WTC11 (cell line): Measurements from ENCODE around the gene UGT1A9. TPM values are rescaled to one million over a fixed set of nuclear protein-coding genes. Genes with fewer than 3 reads are reported as not detected.

Experiments used
- ATAC-seq: fragments of 200-7000 bp; cut with Tn5 transposase; 2 replicates; pipeline ENCODE4 v1.10.0; 2021; ENCODE audit warnings: mild to moderate bottlenecking, moderate library complexity
- CTCF ChIA-PET: fragments of 300-600 bp; sonication (Branson Sonifier 250); formaldehyde crosslinking; loops from one replicate; lab custom pipeline; 2021; ENCODE audit warnings: antibody characterized with exemption; lab: Charles Lee
- POLR2A ChIA-PET: fragments of 350-600 bp; sonication (Branson Sonifier 250); formaldehyde crosslinking; loops from one replicate; lab custom pipeline; 2021; ENCODE audit warnings: antibody characterized with exemption; lab: Charles Lee
- DNase-seq: peaks from one replicate; pipeline ENCODE4 v3.0.0; 2021; ENCODE audit warnings: low spot score
- H3K27ac Mint-ChIP-seq: 2 replicates; pipeline ENCODE4 v1.8.0; 2021; ENCODE audit warnings: mixed read lengths
- H3K27me3 Mint-ChIP-seq: 2 replicates; pipeline ENCODE4 v1.8.0; 2021; ENCODE audit warnings: low read depth, mild to moderate bottlenecking, moderate library complexity, mixed read lengths
- H3K36me3 Mint-ChIP-seq: 2 replicates; pipeline ENCODE4 v1.8.0; 2021; ENCODE audit warnings: mixed read lengths
- H3K4me1 Mint-ChIP-seq: 2 replicates; pipeline ENCODE4 v1.8.0; 2022; ENCODE audit warnings: mixed read lengths
- H3K4me3 Mint-ChIP-seq: 2 replicates; pipeline ENCODE4 v1.8.0; 2021; ENCODE audit warnings: mild to moderate bottlenecking, moderate library complexity, mixed read lengths
- H3K9me3 Mint-ChIP-seq: 2 replicates; pipeline ENCODE4 v1.8.0; 2021; ENCODE audit warnings: mixed read lengths
- AR ChIP-seq: fragments of 250-450 bp; sonication (Bioruptor Pico); IDR thresholded peaks from 2 replicates; pipeline ENCODE4 v1.9.0; 2021; ENCODE audit warnings: mild to moderate bottlenecking
- ATF6 ChIP-seq: sonication (generic); formaldehyde crosslinking; IDR thresholded peaks from 2 replicates; pipeline ENCODE4 v1.8.1; 2023; ENCODE audit warnings: mild to moderate bottlenecking, missing genetic modification reagents
- FOXK1 ChIP-seq: sonication (generic); formaldehyde crosslinking; IDR thresholded peaks from 2 replicates; pipeline ENCODE4 v1.8.0; 2022; ENCODE audit warnings: mild to moderate bottlenecking, moderate library complexity, missing genetic modification reagents
- GRHL2 ChIP-seq: fragments of 250-450 bp; sonication (Bioruptor Pico); IDR thresholded peaks from 2 replicates; pipeline ENCODE4 v1.8.0; 2022; ENCODE audit warnings: mild to moderate bottlenecking, moderate library complexity; ENCODE audit not compliant: insufficient replicate concordance, severe bottlenecking
- GTF2I ChIP-seq: fragments of 250-450 bp; sonication (Bioruptor Pico); conservative IDR thresholded peaks from 2 replicates; pipeline ENCODE4 v1.4.0; 2021; ENCODE audit warnings: mild to moderate bottlenecking
- JAZF1 ChIP-seq: fragments of 250-450 bp; sonication (Bioruptor Pico); IDR thresholded peaks from 2 replicates; pipeline ENCODE4 v1.9.0; 2021; ENCODE audit warnings: moderate library complexity, mild to moderate bottlenecking, inconsistent platforms
- KAT7 ChIP-seq: sonication (generic); formaldehyde crosslinking; IDR thresholded peaks from 2 replicates; pipeline ENCODE4 v1.8.1; 2023; ENCODE audit warnings: missing genetic modification reagents, mild to moderate bottlenecking, borderline replicate concordance
- MXD4 ChIP-seq: fragments of 250-450 bp; sonication (Bioruptor Pico); IDR thresholded peaks from 2 replicates; pipeline ENCODE4 v1.8.0; 2021; ENCODE audit warnings: mild to moderate bottlenecking, moderate library complexity, borderline replicate concordance
- NFE2L1 ChIP-seq: sonication (generic); formaldehyde crosslinking; IDR thresholded peaks from 2 replicates; pipeline ENCODE4 v1.8.1; 2023; ENCODE audit warnings: missing genetic modification reagents
- NR3C1 ChIP-seq: sonication (generic); formaldehyde crosslinking; conservative IDR thresholded peaks from 2 replicates; pipeline ENCODE4 v1.8.1; 2023; ENCODE audit warnings: low read depth, mild to moderate bottlenecking, missing genetic modification reagents
- RORB ChIP-seq: fragments of 250-450 bp; sonication (Bioruptor Pico); IDR thresholded peaks from 2 replicates; pipeline ENCODE4 v1.9.0; 2021; ENCODE audit warnings: mild to moderate bottlenecking
- TCF7 ChIP-seq: sonication (generic); formaldehyde crosslinking; IDR thresholded peaks from 2 replicates; pipeline ENCODE4 v1.8.0; 2022; ENCODE audit warnings: mild to moderate bottlenecking, low read depth, missing genetic modification reagents, moderate library complexity
- TEAD4 ChIP-seq: sonication (generic); formaldehyde crosslinking; IDR thresholded peaks from 2 replicates; pipeline ENCODE4 v1.8.0; 2022; ENCODE audit warnings: mild to moderate bottlenecking, missing genetic modification reagents
- ZNF138 ChIP-seq: sonication (generic); formaldehyde crosslinking; conservative IDR thresholded peaks from 2 replicates; pipeline ENCODE4 v1.8.1; 2022; ENCODE audit warnings: mild to moderate bottlenecking, moderate library complexity, missing genetic modification reagents
- ZNF219 ChIP-seq: sonication (generic); formaldehyde crosslinking; IDR thresholded peaks from 2 replicates; pipeline ENCODE4 v1.8.0; 2023; ENCODE audit warnings: missing genetic modification reagents, mild to moderate bottlenecking, borderline replicate concordance
- ZNF416 ChIP-seq: fragments of 250-450 bp; sonication (Bioruptor Pico); IDR thresholded peaks from 2 replicates; pipeline ENCODE4 v1.9.0; 2021; ENCODE audit warnings: mild to moderate bottlenecking, inconsistent platforms
- ZNF512 ChIP-seq: sonication (generic); formaldehyde crosslinking; IDR thresholded peaks from 2 replicates; pipeline ENCODE4 v1.8.1; 2022; ENCODE audit warnings: missing genetic modification reagents, borderline replicate concordance
- total RNA-seq: library from RNA; stranded (reverse); gene quantifications from 3 replicates; pipeline ENCODE4 v1.2.3, GENCODE V29; 2021
- TF ChIP-seq, protein P1 (sequence below): sonication (generic); formaldehyde crosslinking; conservative IDR thresholded peaks from 2 replicates; pipeline ENCODE4 v1.8.1; 2023; ENCODE audit warnings: mild to moderate bottlenecking, low read depth, missing genetic modification reagents, moderate library complexity
- TF ChIP-seq, protein P2 (sequence below): fragments of 250-450 bp; sonication (Bioruptor Pico); conservative IDR thresholded peaks from 2 replicates; pipeline ENCODE4 v1.9.0; 2021; ENCODE audit warnings: mild to moderate bottlenecking
- TF ChIP-seq, protein P3 (sequence below): sonication (generic); formaldehyde crosslinking; conservative IDR thresholded peaks from 2 replicates; pipeline ENCODE4 v1.8.1; 2022; ENCODE audit warnings: mild to moderate bottlenecking, missing genetic modification reagents

The UGT1A9 gene
- total RNA-seq, 1 experiment from 2014 or later = not detected

GRCh38 chr2:233791883-233792329 lies 120.2 kb downstream of the UGT1A9 start:
- Mint-ChIP-seq H3K27ac (no peak overlapping the region), H3K27me3 (no peaks in the 10 kb centered on the region; the same call in 1 of the 2 replicates), H3K4me1 (no peaks in the 10 kb centered on the region), H3K36me3 (no peaks in the 10 kb centered on the region), H3K9me3 (peaks cover 6% of the 10 kb centered on the region), H3K4me3 (no peak overlapping the region)
- no peak for DNase-seq
- ATAC-seq = no peak
- ChIA-PET CTCF (no interaction called here), POLR2A (no interaction called here)
- TF ChIP-seq, protein P1, sequence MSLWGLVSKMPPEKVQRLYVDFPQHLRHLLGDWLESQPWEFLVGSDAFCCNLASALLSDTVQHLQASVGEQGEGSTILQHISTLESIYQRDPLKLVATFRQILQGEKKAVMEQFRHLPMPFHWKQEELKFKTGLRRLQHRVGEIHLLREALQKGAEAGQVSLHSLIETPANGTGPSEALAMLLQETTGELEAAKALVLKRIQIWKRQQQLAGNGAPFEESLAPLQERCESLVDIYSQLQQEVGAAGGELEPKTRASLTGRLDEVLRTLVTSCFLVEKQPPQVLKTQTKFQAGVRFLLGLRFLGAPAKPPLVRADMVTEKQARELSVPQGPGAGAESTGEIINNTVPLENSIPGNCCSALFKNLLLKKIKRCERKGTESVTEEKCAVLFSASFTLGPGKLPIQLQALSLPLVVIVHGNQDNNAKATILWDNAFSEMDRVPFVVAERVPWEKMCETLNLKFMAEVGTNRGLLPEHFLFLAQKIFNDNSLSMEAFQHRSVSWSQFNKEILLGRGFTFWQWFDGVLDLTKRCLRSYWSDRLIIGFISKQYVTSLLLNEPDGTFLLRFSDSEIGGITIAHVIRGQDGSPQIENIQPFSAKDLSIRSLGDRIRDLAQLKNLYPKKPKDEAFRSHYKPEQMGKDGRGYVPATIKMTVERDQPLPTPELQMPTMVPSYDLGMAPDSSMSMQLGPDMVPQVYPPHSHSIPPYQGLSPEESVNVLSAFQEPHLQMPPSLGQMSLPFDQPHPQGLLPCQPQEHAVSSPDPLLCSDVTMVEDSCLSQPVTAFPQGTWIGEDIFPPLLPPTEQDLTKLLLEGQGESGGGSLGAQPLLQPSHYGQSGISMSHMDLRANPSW (CRISPR knock-in tag) = no peak
- TF ChIP-seq GRHL2 (CRISPR knock-in tag) = no peak
- TF ChIP-seq JAZF1 = no peak
- TF ChIP-seq TCF7 (CRISPR knock-in tag) = no peak
- TF ChIP-seq, protein P2, sequence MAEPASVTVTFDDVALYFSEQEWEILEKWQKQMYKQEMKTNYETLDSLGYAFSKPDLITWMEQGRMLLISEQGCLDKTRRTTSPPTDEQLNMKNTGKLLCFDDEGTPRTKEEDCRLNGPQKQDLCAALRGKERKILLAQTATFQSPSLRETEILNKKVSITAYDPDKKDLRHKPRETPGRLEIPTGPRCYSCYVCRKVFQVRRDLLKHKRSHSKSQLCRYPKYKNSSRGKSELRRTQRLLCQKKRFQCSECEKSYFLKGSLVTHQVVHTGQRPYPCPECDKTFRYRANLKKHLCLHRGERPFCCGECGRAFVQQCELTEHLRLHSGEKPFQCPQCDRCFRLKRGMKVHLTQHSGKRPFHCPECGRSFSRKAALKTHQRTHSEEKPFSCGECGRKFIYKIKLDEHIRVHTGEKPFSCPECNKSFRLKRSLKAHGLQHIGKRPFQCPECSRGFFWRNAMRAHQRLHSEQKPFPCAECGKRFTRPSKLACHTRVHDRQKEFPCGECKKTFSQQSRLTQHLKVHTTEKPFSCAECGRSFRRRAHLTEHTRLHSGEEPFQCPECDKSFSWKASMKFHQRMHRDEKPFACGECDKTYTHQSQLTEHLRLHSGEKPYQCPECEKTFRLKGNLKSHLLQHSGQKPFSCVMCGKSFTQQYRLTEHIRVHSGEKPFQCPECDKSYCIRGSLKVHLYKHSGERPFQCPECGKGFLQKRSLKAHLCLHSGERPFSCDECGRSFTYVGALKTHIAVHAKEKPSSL = no peak
- no peak for TF ChIP-seq ATF6 (CRISPR knock-in tag)
- TF ChIP-seq KAT7 (CRISPR knock-in tag) = no peak
- TF ChIP-seq AR (CRISPR knock-in tag) = no peak
- no peak for TF ChIP-seq NFE2L1 (CRISPR knock-in tag)
- no peak for TF ChIP-seq FOXK1 (CRISPR knock-in tag)
- TF ChIP-seq GTF2I (CRISPR knock-in tag) = no peak
- TF ChIP-seq ZNF138 = no peak
- no peak for TF ChIP-seq RORB (CRISPR knock-in tag)
- TF ChIP-seq, protein P3, sequence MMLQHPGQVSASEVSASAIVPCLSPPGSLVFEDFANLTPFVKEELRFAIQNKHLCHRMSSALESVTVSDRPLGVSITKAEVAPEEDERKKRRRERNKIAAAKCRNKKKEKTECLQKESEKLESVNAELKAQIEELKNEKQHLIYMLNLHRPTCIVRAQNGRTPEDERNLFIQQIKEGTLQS (CRISPR knock-in tag) = no peak
- TF ChIP-seq ZNF416 (CRISPR knock-in tag) = no peak
- TF ChIP-seq TEAD4 (CRISPR knock-in tag) = no peak

DNA sequence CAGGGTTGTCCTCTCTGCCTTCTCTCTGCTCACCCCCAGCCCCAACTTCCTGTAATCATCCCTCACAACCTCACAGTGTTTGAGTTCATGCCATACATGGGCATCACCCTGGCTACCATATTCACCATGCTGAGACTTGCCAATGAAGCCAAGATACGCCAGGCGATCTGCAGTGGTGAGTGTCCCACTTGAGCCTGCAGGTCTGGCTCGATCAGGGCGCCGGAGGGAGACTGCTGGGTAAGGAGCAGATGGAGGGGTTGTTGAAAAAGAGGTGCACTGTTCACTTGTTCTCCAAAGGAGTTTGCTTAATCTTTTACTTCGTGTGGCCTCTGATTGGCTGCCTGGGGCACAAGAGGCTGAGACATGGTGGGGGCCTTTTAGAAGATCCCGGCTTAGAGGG lies 121.0 kb downstream of the UGT1A9 start:
- no peak for DNase-seq
- no peak for ATAC-seq
- Mint-ChIP-seq H3K4me1 (no peaks in the 10 kb centered on the region), H3K27ac (no peak overlapping the region), H3K36me3 (no peaks in the 10 kb centered on the region), H3K9me3 (peaks cover 6% of the 10 kb centered on the region), H3K27me3 (no peaks in the 10 kb centered on the region; the same call in 1 of the 2 replicates), H3K4me3 (no peak overlapping the region)
- CTCF ChIA-PET = no interaction called here
- POLR2A ChIA-PET = no interaction called here
- TF ChIP-seq, protein P1 (CRISPR knock-in tag) = no peak
- TF ChIP-seq ZNF219 (CRISPR knock-in tag) = no peak
- no peak for TF ChIP-seq MXD4 (CRISPR knock-in tag)
- no peak for TF ChIP-seq ZNF512 (CRISPR knock-in tag)
- TF ChIP-seq NR3C1 (CRISPR knock-in tag) = no peak
